Fibroblast of skin of right biceps (primary cell): Measurements from ENCODE around the gene MLN.
A peak's percentile ranks its signal among the peaks of the same experiment; 100 is the strongest.

Experiments
- DNase-seq: peaks from one replicate; pipeline ENCODE4 v3.0.0-alpha.2; 2013

Gene MLN

DNA sequence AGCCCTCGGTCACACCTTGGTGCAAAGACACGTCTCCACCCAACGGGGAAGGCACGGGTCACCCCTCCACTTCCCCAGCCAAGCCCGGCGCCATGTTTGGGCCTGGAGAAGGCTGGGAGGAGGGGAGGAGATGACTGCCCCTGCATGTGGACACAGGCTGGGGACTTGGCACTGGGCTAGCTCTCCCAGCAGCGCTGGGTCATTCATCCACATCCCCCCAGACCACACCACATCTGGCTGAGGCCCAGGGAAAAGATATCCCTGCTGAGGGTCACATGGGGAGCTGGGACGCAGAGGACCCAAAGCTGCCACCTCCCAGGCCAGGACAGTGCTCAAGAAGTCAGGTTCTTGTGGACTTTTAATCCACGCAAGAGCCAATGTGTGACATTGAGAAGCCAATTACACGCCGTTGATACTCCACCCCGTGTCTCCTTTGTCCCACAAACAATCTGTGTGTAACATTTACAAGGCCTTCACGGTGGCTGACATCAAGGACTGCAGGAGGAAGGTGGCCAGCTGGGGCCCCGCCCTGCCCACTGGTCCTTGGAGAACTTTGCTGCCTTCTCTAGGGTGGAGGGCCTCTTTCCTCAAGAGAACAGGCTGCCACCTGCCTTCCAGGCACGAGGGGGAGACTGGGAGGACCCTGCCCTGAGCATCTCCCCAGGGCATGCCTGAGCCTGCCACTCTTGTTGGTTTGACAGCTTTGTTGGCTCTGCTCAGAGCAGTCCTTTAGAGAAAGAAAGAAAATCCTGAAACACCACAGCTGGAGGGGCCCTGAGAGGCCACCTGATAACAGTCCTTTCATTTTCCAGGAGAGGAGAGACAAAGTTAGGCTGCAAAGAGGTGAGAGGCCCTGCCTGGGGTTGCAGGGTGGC, 51.8 kb downstream of the MLN start:
- no peak for DNase-seq

DNA sequence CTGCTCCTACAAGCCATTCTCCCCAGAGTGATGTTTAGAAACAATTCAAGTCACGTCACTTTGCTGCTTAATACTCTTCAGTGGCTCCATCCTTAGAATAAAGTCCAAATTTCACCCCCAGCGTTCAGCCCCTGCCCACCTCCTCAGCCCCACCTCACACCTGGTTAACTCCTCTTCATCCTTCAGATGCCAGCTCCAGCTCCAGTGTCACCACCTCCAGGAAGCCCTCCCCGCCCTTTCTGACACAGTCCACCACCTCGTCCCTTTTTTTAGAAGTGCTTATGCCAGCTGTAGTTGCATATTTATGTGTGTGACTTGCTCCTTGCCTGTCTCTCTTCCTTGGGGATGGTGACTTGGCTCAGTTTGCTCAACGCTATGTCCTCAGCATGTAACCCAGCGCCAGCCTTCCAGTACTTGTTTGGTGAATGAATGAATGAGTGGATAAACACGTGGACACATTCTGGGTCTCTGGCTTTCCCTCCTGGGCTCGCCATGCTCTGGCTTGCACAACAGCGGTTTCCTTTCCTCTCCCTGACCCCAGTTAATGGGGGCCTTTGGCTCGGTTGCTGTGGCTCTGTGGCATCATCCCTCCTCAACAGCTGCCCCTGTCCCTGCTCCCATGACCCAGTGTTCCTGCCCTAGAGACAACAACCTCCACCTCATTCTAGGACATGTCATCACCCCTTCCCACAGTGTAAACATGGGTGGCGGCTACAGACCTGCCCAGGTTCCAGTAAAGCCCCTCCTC, 53.4 kb downstream of the MLN start:
- DNase-seq: no peak

DNA sequence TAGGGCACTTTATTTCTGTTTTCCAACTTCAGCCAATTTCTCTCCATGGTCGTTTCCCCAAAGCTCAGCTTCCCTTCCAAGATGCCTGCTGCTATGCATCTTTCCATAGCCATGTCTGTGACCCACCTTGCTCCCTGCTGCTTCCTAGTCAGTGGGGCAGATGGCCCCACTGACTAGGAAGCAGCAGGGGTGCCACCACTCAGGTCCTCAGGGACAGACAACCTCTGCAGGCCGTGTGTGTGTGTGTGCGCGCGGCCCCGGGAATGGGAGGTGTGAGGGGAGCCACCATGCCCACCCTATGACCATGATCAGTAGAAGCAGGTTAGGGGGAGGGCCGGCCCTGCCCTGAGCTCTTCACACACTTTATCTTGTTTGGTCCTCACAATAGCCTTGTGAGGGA, 54.4 kb downstream of the MLN start:
- DNase-seq: no peak

DNA sequence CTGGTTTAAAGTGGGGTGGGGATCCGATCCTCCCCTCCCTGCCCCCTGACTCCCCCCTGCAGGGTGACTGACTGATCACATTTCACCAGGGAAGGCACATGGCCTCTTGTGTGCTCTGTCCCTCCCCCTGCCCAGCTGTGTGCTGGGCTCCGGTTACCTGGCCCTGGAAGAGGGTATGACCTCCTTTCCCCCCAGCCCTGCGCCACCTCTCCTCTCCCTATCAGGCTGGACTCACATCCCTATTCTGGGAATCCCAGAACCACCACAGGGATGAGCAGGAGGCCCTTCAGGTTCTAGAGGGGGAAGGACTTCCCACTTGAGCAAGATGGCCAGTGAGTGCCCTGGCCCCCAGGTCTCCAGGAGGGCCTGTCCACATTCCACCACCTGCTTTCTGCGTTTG, 55.0 kb downstream of the MLN start:
- DNase-seq: no peak

DNA sequence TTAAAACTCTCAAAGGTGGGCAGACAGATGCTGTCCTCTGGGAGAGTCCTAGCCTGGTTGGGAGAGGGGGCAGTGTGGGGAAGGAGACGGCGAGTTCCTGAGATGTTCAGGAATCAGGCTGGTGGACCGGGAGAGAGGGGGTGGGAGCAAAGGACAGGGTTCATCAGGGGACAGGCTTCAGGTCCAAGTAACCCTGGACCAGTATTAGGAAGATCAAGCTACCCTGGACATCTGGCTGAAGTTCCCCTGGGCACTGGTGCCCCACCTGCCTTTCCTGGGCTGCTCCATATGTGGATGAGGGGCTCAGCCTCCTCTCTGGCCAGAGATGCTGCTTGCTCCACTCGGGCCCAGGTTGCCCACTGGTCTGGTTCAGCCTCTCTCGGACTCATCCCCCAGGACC, 56.0 kb downstream of the MLN start:
- DNase-seq: no peak

DNA sequence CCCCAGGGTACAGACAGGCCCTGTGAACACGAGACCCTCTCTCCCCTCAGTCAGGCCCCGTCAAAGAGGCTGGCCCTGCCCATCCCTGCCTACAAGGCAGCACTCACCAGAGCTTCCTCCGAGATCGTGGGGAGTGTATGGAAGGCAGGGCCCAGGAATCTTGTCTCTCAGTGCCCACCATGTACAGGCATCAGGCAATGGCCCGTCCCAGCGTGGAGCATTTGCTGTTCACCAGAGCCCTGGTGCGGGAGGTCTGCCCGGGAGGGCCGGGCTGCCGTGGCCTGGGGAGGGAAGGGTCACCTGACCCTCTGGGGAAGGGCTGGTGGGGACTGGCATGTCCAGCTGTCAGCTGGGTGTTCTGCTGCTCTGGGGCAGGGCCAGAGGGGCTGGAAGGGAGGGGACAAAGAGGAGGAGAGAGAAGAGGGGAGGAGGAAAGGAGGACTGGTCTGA, 57.1 kb downstream of the MLN start, which contains the start of gene IP6K3:
IP6K3 (minus strand) TSS at position 255 of the 450 bp plus-strand sequence. CDS start 11,429 bp downstream, outside the sequence.
- no peak for DNase-seq

DNA sequence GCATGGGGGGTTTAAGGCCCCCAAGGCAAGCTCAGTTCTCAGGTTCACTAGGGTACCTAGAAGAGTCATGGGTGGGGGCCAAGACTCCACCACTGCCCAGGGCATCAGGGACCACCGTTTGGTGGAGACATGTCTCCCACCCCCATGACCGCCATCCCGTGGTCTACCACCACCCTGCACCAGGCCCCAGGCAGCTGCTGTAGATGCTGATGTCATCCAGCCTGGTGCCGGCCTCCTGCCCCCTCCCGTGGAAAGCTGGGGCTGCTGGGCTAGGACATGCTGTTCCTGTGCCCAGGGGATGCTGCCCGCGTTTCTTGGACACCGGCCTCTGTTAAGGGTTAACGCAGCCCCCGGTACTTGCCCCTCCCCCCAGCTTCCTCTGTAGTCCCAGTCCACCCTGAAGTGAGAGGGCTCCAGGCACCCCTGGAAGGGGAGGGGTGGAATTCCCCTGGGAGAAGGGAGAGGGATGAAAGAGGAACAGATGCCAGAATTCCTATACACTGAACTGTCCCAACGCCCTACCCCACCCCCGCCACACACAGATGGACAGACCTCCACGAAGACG, 57.7 kb downstream of the MLN start:
- DNase-seq: peak; percentile 48

DNA sequence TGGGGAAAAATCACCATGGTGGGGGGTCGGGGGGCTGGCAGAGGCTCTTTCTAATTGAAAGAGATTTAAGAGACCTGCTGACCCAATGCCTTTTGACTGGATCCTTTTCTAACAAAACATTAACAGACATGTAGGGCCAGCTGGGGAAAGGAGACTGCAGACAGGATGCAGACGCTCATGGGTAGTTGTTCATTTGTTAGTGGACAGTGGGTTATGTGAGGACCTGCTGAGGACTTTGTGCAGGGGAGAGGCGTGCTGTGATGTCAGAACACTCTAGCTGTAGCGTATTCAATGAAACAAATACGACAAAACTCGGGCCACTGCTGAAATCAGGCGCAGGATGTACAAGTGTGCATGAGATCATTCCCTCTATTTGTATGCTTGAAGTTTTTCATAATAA, 58.3 kb downstream of the MLN start:
- no peak for DNase-seq

DNA sequence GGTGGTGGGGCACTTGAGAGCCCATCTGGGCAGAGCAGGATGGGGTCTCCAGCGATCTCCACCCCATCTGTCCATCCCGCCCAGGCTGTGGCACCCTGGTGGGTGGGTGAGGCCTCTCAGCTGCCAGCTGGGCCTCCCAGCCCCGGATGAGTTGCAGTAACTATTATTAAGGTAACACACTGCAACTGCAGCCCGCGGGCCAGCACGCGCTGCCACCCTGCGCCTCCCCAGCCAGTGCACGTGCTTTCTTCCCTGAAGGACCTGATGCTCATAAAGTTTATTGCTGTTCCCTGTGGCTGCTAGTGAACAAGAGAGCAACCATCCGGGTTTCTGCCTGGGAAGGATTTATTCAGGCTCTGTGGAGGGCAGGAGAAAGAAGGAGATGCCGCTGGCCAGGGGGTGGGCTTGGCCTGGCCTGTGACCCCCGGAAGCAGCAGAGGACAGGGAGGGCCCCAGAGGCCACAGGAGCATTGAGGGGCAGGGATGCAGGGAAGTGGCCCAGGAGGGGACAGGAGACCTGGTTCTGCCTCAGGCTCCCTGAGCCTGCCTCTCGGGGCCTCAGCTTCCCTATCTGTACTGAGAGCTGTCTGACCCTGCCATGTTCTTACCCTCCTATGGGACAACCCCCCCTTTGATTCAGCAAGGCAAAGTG, 58.8 kb downstream of the MLN start:
- no peak for DNase-seq
